Heart left ventricle (tissue), 16 donors: Measurements from ENCODE around the gene WDR70. TPM values are rescaled to one million over a fixed set of nuclear protein-coding genes. Genes with fewer than 3 reads are reported as not detected.

ENCODE experiments used
- ATAC-seq, 4 donors: fragments of 200-7000 bp; cut with Tn5 transposase; one replicate each; pipeline ENCODE4 v1.9.1; 2020 to 2022; ENCODE audit warnings: moderate library complexity in 4 of 4, mild to moderate bottlenecking in 3 of 4, moderate number of reproducible peaks in 1 of 4
- DNase-seq, 5 donors: peaks; one replicate each; pipeline ENCODE4 v3.0.0-alpha.2; 2020
- H3K27ac ChIP-seq, 12 donors: fragments of 200-600 bp; sonication (generic) in 4 of 12; one replicate each; pipeline versions ENCODE4 v1.5.0 to v1.8.0; 2016 to 2022; ENCODE audit warnings: mild to moderate bottlenecking in 2 of 12
- H3K27me3 ChIP-seq, 9 donors: fragments of 200-600 bp; sonication (generic) in 2 of 9; one replicate each; pipeline versions ENCODE4 v1.5.1 to v1.8.0; 2016 to 2022; ENCODE audit warnings: mild to moderate bottlenecking in 3 of 9
- H3K36me3 ChIP-seq, 9 donors: fragments of 200-600 bp; sonication (generic) in 2 of 9; one replicate each; pipeline versions ENCODE4 v1.5.0 to v1.8.0; 2018 to 2022; ENCODE audit warnings: mild to moderate bottlenecking in 2 of 9
- H3K4me1 ChIP-seq, 12 donors: fragments of 200-600 bp; sonication (generic) in 4 of 12; one replicate each; pipeline versions ENCODE4 v1.5.0 to v1.8.0; 2016 to 2022; ENCODE audit warnings: mild to moderate bottlenecking in 3 of 12
- H3K4me3 ChIP-seq, 12 donors: fragments of 200-600 bp; sonication (generic) in 4 of 12; one replicate each; pipeline versions ENCODE4 v1.5.0 to v1.8.0; 2017 to 2022; ENCODE audit warnings: mild to moderate bottlenecking in 9 of 12, moderate library complexity in 4 of 12
- H3K9me3 ChIP-seq, 12 donors: fragments of 200-600 bp; sonication (generic) in 4 of 12; one replicate each; pipeline versions ENCODE4 v1.5.0 to v1.8.0; 2016 to 2022; ENCODE audit warnings: mild to moderate bottlenecking in 1 of 12
- CTCF ChIP-seq, 12 donors: fragments of 200-600 bp; sonication (generic) in 4 of 12; IDR thresholded peaks; one replicate each; pipeline versions ENCODE4 v1.5.0 to v1.8.0; 2018 to 2022; ENCODE audit warnings: antibody characterized with exemption in 12 of 12, mild to moderate bottlenecking in 5 of 12
- POLR2A ChIP-seq, 2 donors: fragments of 450-650 bp; IDR thresholded peaks; one replicate each; pipeline ENCODE4 v1.6.1; 2017; ENCODE audit warnings: antibody characterized with exemption in 2 of 2, mild to moderate bottlenecking in 2 of 2, moderate library complexity in 2 of 2
- WGBS, 4 donors: extraction: QIAGEN DNeasy Blood & Tissue Kit in 2 of 4; methylation state at CpG; one replicate each; pipeline versions ENCODE4 v1.1.5 to v1.1.7; 2013 to 2018; 5-methylcytosine and 5-hydroxymethylcytosine counted together
- intact Hi-C, 10 donors: fragments of 100-400 bp; cut with DNase I; formaldehyde crosslinking; loops; one replicate each; pipeline versions ENCODE4 v1.11.1 to v1.14.2; 2022
- polyA plus RNA-seq, 2 donors: library from polyadenylated mRNA; stranded (reverse); fragments of 200-250 nt; gene quantifications; one replicate each; pipeline ENCODE4 v1.2.3, GENCODE V29; 2013
- total RNA-seq, 9 donors: library from RNA; depleted of rRNA in 2 of 9; stranded (reverse); fragments of >200 nt in 2 of 9; fragmentation: NEBNext Ultra II Directional in 3 of 9; extraction: Animal tissue kit (Norgen Biotek cat#: 25700) in 3 of 9; gene quantifications; one replicate each; pipeline versions ENCODE4 v1.1.0 to v1.2.4, GENCODE V29; 2016 to 2023
- donor health status: ischemic (EF 13 %, LVEDD 7.1; RV severe dilation, severe dysfunction).
- donor health status: healthy with polysubstance abuse.
- donor health status: DM: no; HTN: yes; CAD: no.
- donor health status: DM: no; HTN: no; CAD: no.
- donor health status: ischemic (EF 25% LVEDD 6.9; RV normal size, moderate dysfunction).
- donor health status: ischemic (EF 25% LVEDD 5.7; RV mildly dilated, moderate dysfunction).
- donor health status: healthy.
- donor health status: DM: yes; HTN: yes; CAD: no.
- donor health status: ischemic (EF 35%, LVEDD 5.7; RV mildly dilated, moderate dysfunction).
- donor health status: nonischemic (EF 11% LVEDD 7.7; RV severe dilation, severe dysfunction).
- donor health status: DM: yes; HTN: yes; CAD: no.
- donor health status: PGD.
- donor health status: ischemic (EF 29% LVEDD 5.4; RV normal size, mild dysfunction).
- donor health status: nonischemic (EF 23%, LVEDD 6.1; RV moderate dilation, normal function).

The WDR70 gene
- total and polyA plus RNA-seq, 11 donors = 6.0 to 31.3 (median 13.6) TPM

DNA sequence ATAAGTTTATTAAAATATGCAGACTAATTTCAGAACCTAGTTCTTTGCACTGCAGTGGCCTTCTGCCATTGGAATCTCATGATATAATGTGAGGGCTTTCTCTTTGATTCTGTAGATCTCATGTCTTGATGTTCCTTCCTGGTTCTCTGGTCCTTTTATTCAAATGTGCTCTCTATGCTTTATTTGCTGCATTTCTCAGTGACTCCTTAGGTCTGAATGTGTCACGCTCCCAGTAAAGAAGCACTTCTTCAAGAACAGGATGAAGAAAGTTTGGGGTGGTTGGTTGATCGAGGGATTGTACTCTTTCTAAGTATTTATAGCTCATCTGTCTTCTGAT lies 338.1 kb downstream of the WDR70 start:
- 51 to 59% (median 56%) methylated on average over 2 of the region's 2 CpGs for WGBS, 4 donors
- no peaks in the 10 kb centered on the region for H3K27me3 ChIP-seq

DNA sequence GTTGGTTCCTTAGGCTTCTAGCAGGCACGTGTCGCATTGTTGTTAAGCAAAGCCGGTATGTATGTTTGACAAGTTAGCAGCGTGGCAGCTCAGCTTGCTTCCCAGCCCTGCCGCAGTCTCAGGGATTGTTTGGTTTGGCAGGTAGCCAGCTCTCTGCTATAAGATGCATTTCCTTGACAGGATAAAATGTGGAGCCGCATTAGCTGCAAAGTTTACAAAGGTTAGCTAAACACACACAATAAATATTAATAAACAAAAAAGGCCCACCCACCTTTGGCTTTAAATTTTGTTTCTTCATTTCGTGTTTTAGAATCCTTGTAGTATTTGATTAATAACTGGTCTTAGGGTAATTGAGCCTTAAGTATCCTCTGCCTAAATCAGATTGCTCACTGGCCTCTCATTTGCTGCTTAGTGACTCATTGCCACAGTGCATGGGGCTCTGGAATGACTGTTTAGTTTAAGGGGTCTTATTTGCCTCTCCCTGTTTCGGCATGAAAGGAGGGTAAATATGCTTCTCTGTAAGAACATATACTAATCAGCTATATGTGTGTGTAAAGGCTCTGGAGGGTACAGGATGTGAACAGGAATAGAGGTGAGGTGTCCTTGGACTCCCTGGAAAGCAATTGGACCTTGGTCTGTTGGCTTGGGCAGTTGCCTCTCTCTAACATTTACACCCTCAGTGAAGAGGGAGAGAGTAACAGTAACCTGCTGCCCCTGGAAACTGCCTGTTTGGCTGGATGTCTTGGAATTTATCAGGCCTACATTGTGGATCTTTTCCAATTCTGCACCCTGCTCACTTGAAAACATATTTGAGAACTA lies 338.7 kb downstream of the WDR70 start:
- WGBS, 4 donors = 32 to 42% (median 38%) methylated on average over 8 of the region's 8 CpGs
- Histone ChIP-seq H3K9me3 (no peaks in the 10 kb centered on the region), H3K27me3 (no peaks in the 10 kb centered on the region), H3K27ac (peak overlapping the region in 1 of 12 donors; percentile 44), H3K36me3 (peaks cover 0 to 16% (median 0%) of the 10 kb centered on the region in 9 donors), H3K4me1 (peaks cover 0 to 27% (median 13%) of the 10 kb centered on the region in 12 donors), H3K4me3 (no peak overlapping the region)
- intact Hi-C loops = no loop called here
- ATAC-seq = peak in 3 of 4 donors; percentile 37 to 77 (median 56)
- DNase-seq = peak in 4 of 5 donors; percentile 19 to 36 (median 25)
- TF ChIP-seq POLR2A (IDR thresholded peaks at IDR 0.05) (no peak), CTCF (IDR thresholded peaks at IDR 0.05) (no peak)

More for the DNA sequence above, 338.1 kb downstream of the WDR70 start:
- intact Hi-C loops = no loop called here
- Histone ChIP-seq H3K9me3 (no peaks in the 10 kb centered on the region), H3K27ac (peak overlapping the region in 1 of 12 donors; percentile 44), H3K4me3 (no peak overlapping the region), H3K36me3 (peaks cover 0 to 11% (median 0%) of the 10 kb centered on the region in 9 donors), H3K4me1 (peaks cover 0 to 22% (median 13%) of the 10 kb centered on the region in 12 donors)
- DNase-seq (no peak), ATAC-seq (no peak)
- TF ChIP-seq CTCF (IDR thresholded peaks at IDR 0.05) (no peak), POLR2A (IDR thresholded peaks at IDR 0.05) (no peak)

DNA sequence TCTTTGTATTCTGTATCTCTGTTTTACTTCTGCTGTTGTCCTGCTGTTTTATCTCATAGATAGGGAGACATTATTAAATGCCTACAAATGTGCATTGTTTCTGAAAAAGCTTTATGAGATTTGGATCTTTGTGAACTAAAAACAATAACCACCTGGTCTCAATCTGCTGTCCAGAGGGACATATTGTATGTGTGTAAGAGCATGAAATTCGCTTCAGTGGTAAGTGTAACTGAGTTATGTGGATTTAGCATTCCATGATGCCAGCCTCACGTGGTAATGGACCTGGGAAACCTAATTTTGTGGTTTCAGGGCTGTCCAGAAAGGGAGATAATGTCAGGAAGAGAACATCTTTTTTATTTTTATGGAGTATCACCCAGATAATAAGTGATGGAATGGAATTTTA lies 341.4 kb downstream of the WDR70 start:
- no peak for ATAC-seq
- Histone ChIP-seq H3K36me3 (peaks cover 0 to 36% (median under 1%) of the 10 kb centered on the region in 9 donors), H3K4me3 (no peak overlapping the region), H3K4me1 (peaks cover 0 to 35% (median 13%) of the 10 kb centered on the region in 12 donors), H3K9me3 (no peaks in the 10 kb centered on the region), H3K27ac (peak overlapping the region in 1 of 12 donors; percentile 48), H3K27me3 (no peaks in the 10 kb centered on the region)
- intact Hi-C loops = no loop called here
- 96 to 100% (median 97%) methylated on average over 2 of the region's 2 CpGs for WGBS, 4 donors
- no peak for DNase-seq
- TF ChIP-seq CTCF (IDR thresholded peaks at IDR 0.05) (no peak), POLR2A (IDR thresholded peaks at IDR 0.05) (no peak)

DNA sequence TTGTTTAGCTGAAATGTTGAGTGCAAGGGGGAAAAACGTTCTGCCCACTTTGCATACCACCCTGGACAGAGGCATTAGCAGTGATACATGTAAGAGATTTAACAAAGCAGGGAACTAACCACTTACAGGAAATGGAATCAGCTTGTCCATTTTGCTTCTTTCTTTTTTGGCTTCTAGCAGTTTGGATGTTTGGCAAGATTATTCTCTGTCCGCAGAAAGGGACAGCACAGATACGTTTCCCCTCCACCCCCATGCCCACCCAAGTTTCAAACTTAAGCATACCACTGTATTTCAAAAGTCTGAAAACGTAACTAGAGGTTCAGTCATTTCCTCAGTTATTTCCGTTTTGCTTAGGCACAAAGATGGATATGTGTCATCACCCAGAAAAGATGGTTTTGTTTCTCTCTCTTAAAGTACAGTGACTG lies 342.3 kb downstream of the WDR70 start:
- 74 to 83% (median 76%) methylated on average over 5 of the region's 5 CpGs for WGBS, 4 donors
- Histone ChIP-seq H3K9me3 (no peaks in the 10 kb centered on the region), H3K36me3 (peaks cover 0 to 44% (median 9%) of the 10 kb centered on the region in 9 donors), H3K4me1 (peaks cover 0 to 35% (median 13%) of the 10 kb centered on the region in 12 donors), H3K27ac (no peak overlapping the region), H3K4me3 (no peak overlapping the region), H3K27me3 (no peaks in the 10 kb centered on the region)
- ATAC-seq = no peak
- no peak for TF ChIP-seq CTCF (IDR thresholded peaks at IDR 0.05)
- TF ChIP-seq POLR2A (IDR thresholded peaks at IDR 0.05) = no peak
- intact Hi-C loops = no loop called here
- no peak for DNase-seq
